ENCODE data around the gene MEAF6.
"Not testable (repeated sequence)": the region's sequence is repeated elsewhere in the genome, so short reads cannot be mapped to it uniquely, and the experiment has no call there.

The MEAF6 gene

DNA sequence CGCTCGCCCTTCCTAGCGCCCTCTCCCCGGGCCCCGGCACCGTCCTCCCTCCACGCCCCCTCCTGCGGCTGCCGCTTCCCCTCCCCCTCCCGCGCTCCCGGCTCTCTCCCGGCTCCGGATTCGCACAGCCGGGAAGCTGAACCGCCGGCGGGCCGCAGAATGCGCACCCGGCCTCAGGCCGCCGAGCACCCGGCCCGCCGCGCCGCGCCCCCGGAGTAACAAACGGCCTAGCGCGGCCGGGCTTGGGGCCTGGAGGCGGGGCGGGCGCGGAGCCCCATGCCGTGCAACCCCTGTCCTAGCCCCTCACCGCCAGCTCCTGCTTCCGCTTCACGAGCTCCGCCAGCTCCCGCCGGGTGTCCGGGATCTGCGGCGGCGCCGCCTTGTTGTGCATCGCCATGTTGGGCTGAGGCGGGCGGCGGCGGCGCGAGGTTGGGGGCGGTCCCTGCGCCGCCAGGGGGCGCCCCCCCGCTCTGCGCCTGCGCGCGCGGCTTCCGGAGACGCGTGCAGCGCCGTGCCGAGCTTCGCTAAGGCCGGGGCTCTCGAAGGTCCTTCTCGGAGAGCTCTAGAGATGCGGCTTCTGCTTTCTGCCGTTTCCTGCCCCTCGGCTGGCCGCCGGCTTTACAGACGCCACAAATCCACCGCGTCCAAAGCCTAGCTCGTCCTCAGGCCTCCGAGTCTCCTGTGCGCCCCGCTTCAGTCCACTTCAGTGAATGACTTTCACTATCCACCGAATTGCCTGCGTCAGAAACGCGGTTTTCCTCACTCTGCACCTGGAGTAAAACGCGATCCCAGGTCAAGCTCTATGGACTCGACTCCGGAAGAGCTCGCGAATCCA lies at the start of gene MEAF6:
MEAF6 (minus strand) TSS at position 417 of the 835 bp plus-strand sequence; CDS start at position 397, 20 bp downstream.
- DNase-seq (ENCODE audit: low read depth): peak; percentile 76

DNA sequence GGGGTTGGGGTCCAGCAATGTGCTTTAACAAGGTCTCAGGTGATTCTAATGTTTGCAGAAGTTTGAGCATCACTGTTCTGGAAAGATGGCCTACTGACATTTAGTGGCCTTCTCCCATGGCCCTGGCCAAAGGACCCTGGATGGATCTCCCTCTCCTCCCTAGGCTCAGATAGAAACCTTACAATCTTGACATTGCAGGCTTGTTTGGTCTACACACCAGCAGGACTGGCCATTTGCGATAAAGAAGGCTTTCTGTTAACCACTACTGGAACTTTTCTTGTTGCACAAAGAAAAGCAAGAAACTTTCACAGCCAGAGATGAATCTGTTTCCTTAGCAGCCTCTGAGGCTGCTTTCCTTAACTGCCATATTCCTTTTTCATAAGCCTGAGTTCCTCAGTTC lies 48.4 kb upstream of the MEAF6 start:
- no peak for DNase-seq (ENCODE audit: low read depth)

DNA sequence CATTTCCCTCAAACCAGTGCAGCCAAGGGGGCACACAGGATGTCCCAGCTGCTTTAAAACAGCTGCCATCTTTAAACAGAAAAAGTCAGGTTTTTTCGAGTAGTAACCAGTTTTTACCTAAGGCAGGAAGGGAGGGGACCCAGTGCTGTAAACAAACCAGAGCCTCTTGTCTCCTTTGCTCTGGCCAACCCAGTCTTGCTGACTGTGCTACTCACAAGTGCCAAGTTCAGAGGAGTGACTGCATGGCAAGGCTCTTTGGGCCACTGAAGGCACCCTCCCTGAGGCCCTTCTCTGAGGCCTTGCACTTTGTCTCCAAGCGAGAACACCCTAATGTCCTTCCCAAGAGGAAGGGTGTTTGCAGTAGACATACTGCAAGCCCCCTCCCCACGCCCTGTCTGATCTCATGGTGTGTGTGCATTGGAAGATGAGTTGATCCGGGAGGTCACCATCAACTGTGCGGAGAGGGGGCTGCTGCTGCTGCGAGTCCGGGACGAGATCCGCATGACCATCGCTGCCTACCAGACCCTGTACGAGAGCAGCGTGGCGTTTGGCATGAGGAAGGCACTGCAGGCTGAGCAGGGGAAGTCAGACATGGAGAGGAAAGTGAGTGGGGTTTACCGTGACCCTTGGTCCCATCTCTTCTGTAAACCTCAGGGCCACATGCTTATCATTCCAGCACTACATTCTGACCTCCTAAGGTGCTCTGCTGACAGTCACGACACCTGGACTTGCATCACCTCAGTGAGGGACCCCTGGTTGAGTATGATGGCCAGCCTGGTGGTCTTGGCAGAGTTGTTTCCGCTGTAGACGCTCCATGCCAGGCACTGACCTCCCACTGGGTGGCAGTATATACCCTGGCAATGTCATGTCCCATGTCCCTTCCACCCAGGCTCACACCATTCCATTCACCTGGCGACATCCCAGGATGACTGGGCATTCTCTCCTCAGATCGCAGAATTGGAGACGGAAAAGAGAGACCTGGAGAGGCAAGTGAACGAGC lies 46.9 kb upstream of the MEAF6 start:
- DNase-seq (ENCODE audit: low read depth): no peak

DNA sequence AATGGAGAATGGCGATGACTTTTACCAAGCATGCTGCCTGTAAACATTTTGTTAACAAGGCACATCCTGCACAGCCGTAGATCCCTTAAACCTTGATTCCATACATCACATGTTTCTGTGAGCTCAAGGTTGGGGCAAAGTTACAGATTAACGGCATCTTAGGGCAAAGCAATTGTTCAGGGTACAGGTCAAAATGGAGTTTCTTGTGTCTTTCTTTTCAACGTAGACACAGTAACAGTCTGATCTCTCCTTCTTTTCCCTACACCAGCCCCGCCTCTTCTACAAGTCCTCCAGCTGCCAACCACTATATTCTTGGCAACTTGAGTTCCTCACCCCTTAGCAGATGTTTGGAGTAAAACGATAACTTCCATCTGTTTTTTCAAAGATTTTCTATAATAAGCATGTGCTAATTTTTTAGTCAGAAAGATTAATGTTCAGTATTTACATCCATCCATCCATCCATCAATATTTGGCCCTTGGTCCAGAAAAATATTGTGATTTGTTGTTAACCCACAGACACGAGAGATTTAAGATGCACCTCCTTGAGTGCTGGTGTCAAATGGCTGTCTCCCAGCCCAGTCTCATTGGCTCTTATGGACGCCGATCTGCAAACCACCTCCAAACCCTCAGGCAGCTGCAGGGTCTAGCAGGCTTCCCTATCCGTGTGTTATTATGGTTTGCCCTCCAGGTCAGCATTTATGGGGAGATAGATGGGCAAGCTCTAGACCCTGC lies 46.0 kb upstream of the MEAF6 start:
- DNase-seq (ENCODE audit: low read depth): no peak

- not testable (repeated sequence) for DNase-seq (ENCODE audit: low read depth)
Observed at GRCh38 chr1:37559957-37560379, 45.4 kb upstream of the MEAF6 start.

DNA sequence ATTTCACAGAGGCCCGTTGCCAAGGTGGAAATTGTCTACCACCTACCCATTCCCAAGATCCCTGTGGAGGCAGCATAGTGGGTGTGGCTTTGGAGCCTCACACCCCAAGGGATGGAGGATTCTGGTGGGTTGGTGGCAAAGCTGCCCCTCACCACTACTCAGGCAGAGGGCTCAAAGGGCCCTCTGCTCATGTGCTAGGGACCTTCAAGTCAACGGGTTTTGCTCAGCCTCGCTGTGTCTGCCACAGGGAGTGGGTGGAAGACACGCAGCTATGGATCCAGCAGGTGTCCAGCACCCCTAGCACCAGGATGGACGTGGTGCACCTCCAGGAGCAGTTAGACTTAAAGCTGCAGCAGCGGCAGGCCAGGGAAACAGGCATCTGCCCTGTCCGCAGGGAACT lies 44.5 kb upstream of the MEAF6 start:
- no peak for DNase-seq (ENCODE audit: low read depth)

DNA sequence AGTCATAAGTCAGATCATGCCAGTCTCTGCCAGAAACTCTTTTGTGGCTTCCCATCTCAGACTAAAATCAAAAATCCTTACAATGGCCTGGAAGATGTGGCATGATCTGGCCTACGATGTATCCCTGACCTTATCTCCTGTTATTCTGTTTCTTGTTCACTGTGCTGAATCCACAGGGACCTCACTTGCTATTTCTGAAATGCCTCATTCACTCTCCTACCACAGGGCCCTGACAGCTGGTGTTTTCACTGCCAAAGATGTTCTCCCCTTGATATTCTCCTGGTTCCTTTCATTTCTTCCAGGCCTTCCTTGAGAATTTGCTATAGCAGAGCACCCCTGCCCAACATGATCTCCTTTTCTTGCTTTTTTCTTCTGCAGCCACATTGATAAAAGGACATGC lies 43.8 kb upstream of the MEAF6 start:
- DNase-seq (ENCODE audit: low read depth): no peak

GRCh38 chr1:37557402-37557801 lies 42.8 kb upstream of the MEAF6 start:
- no peak for DNase-seq (ENCODE audit: low read depth)

- no peak for DNase-seq (ENCODE audit: low read depth)
Observed at GRCh38 chr1:37556712-37557196, 42.2 kb upstream of the MEAF6 start, which contains the start of gene DNALI1. Gene DNALI1, plus strand, starts transcription at chr1:37556940. Its CDS starts 55 bp downstream, at chr1:37556995.

- DNase-seq (ENCODE audit: low read depth): peak; percentile 87
Observed at GRCh38 chr1:37553927-37554808, 39.6 kb upstream of the MEAF6 start, which contains the start of gene SNIP1. Gene SNIP1, minus strand, starts transcription at chr1:37554293. Its CDS starts 64 bp downstream, at chr1:37554229.

DNA sequence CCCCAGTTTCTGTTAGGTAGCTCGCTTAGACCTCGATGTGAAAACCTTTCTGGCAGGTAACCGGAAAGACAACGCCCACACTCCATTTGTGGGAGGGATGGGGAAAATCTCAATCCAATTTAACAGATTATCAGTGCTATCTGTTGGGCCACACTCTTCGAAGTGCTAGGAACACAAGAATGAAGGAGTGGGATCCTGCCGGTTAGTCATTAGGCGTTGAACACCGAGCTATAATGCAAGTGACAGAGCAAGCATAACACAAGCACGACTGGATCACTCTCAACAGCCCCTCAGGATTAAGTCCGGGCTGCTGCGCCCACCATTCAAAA lies 39.0 kb upstream of the MEAF6 start:
- no peak for DNase-seq (ENCODE audit: low read depth)

DNA sequence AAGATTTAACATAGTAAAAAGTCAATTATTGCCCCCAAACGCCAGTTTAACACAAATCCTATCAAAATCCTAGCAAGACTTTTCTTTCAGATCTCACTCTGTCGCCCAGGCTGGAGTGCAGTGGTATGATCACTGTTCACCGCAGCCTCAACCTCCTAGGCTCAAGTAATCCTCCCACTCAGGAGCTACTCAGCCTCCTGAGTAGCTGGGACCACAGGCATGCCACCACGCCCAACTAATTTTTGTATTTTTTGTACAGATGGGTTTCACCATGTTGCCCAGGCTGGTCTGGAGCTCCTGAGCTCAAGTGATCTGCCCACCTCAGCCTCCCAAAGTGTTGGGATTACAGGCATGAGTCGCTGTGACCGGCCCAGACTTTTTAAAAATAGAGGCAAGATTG lies 34.8 kb upstream of the MEAF6 start:
- no peak for DNase-seq (ENCODE audit: low read depth)

DNA sequence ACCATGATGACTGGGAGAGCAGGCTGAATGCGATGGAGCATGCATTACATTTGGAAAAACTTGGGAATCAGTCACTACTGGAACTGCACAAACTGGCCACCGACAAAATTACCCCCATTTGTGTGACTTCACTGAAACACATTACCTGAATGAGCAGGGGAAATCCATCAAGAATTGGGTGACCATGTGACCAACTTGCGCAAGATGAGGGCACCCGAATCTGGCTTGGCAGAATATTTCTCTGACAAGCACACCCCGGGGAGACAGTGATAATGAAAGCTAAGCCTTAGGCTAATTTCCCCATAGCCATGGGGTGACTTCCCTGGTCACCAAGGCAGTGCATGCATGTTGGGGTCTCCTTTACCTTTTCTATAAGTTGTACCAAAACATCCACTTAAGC lies 30.5 kb upstream of the MEAF6 start:
- no peak for DNase-seq (ENCODE audit: low read depth)

DNA sequence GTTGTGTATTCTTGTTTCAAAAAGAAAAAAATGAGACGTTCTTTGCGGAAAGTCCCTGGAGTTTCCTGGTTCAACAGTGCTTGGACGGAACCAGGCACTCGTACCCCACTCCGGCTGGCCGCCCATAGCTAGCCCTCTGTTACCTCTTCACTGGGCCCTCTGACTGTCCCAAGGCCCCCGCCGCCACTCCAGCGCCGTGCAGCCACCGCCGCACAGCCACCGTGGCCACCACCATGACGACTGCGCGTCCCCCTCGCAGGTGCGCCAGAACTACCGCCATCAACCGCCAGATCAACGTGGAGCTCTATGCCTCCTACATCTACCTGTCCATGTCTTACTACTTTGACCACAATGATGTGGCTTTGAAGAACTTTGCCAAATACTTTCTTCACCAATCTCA lies 30.0 kb upstream of the MEAF6 start:
- no peak for DNase-seq (ENCODE audit: low read depth)

GRCh38 chr1:37540036-37540785 lies 25.6 kb upstream of the MEAF6 start:
- no peak for DNase-seq (ENCODE audit: low read depth)

- not testable (repeated sequence) for DNase-seq (ENCODE audit: low read depth)
Observed at GRCh38 chr1:37539154-37539553, 24.6 kb upstream of the MEAF6 start.

DNA sequence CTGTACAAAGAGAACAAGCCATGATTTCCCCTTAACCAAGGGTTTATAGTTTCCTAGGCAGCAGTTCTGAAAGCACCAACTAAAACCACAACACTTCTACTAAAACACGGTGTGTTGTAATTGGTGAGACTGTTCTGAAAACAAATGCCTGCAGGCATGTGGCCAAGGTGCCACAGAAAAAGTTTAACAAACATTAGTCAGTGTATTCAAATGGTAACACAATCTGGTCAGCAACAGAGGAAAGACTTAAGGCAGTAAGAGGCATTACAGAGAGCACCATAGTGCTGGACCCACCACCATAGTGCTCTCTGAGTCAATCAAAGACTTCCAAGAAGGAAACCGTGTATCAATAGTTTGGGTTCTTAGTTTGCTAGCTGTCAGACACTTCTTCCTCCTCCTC lies 22.8 kb upstream of the MEAF6 start:
- DNase-seq (ENCODE audit: low read depth): no peak

- DNase-seq (ENCODE audit: low read depth): no peak
Observed at GRCh38 chr1:37533317-37534093, 18.9 kb upstream of the MEAF6 start.
